Mesendoderm (in vitro differentiated cells): ENCODE results near the gene CAVIN3.

Source experiments
- DNase-seq: peaks from one replicate; pipeline ENCODE4 v3.0.0; 2013
- H2AK5ac ChIP-seq: 2 replicates; pipeline ENCODE4 v1.6.1; 2013; ENCODE audit warnings: low read length, inconsistent platforms
- H2BK120ac ChIP-seq: 2 replicates; pipeline ENCODE4 v1.6.1; 2013; ENCODE audit warnings: low read depth, mild to moderate bottlenecking, low read length, moderate library complexity, mixed read lengths
- H2BK15ac ChIP-seq: replicated peaks from 2 replicates; pipeline ENCODE4 v1.6.1; 2013; ENCODE audit warnings: low read depth, mild to moderate bottlenecking, moderate library complexity
- H2BK5ac ChIP-seq: 2 replicates; pipeline ENCODE4 v1.6.1; 2013; ENCODE audit warnings: low read length, inconsistent platforms
- H3K18ac ChIP-seq: 2 replicates; pipeline ENCODE4 v1.6.1; 2013; ENCODE audit warnings: mild to moderate bottlenecking, low read length, mixed read lengths
- H3K23ac ChIP-seq: one replicate; pipeline ENCODE4 v1.6.1; 2013; ENCODE audit warnings: low read length
- H3K27ac ChIP-seq: 2 replicates; pipeline ENCODE4 v1.5.1; 2013; ENCODE audit warnings: low read depth, mild to moderate bottlenecking, inconsistent platforms, low read length, moderate library complexity
- H3K27me3 ChIP-seq: 2 replicates; pipeline ENCODE4 v1.6.1; 2013; ENCODE audit warnings: low read length, control low read depth, mild to moderate bottlenecking, inconsistent platforms; ENCODE audit not compliant: insufficient read depth, poor library complexity
- H3K36me3 ChIP-seq: 2 replicates; pipeline ENCODE4 v1.6.1; 2013; ENCODE audit warnings: low read length, inconsistent platforms; ENCODE audit not compliant: control insufficient read depth, insufficient read depth
- H3K4ac ChIP-seq: one replicate; pipeline ENCODE4 v1.6.1; 2013; ENCODE audit warnings: low read depth, mild to moderate bottlenecking, low read length, moderate library complexity
- H3K4me1 ChIP-seq: 2 replicates; pipeline ENCODE4 v1.6.1; 2013; ENCODE audit warnings: low read depth, low read length, inconsistent platforms; ENCODE audit not compliant: control insufficient read depth
- H3K4me2 ChIP-seq: 2 replicates; pipeline ENCODE4 v1.6.1; 2013; ENCODE audit warnings: low read length
- H3K4me3 ChIP-seq: 2 replicates; pipeline ENCODE4 v1.5.1; 2013; ENCODE audit warnings: mild to moderate bottlenecking, low read length
- H3K56ac ChIP-seq: one replicate; pipeline ENCODE4 v1.6.1; 2013; ENCODE audit warnings: low read length
- H3K79me1 ChIP-seq: 2 replicates; pipeline ENCODE4 v1.6.1; 2013; ENCODE audit warnings: low read length, inconsistent platforms
- H3K79me2 ChIP-seq: 2 replicates; pipeline ENCODE4 v1.6.1; 2013; ENCODE audit warnings: mild to moderate bottlenecking, low read length; ENCODE audit not compliant: control insufficient read depth, insufficient read depth
- H3K9ac ChIP-seq: 2 replicates; pipeline ENCODE4 v1.6.1; 2013; ENCODE audit warnings: low read length, inconsistent platforms
- H4K5ac ChIP-seq: one replicate; pipeline ENCODE4 v1.6.1; 2013; ENCODE audit warnings: low read length
- H4K8ac ChIP-seq: one replicate; pipeline ENCODE4 v1.6.1; 2013; ENCODE audit warnings: low read depth, mild to moderate bottlenecking, control low read depth, low read length, moderate library complexity
- WGBS: extraction: QIAGEN DNeasy Blood & Tissue Kit; methylation state at CpG from one replicate; pipeline ENCODE4 v1.1.7; 2013; ENCODE audit warnings: low lambda C conversion rate, missing lambda C conversion rate; ENCODE audit not compliant: insufficient coverage; ENCODE audit errors: extremely low coverage; 5-methylcytosine and 5-hydroxymethylcytosine counted together

Gene CAVIN3

GRCh38 chr11:6321961-6322362 lies 1.7 kb upstream of the CAVIN3 start:
- H3K23ac ChIP-seq: no peak overlapping the region
- peak overlapping the region; percentile 43 for H2AK5ac ChIP-seq
- peaks cover 2% of the 10 kb centered on the region for H3K79me2 ChIP-seq
- peaks cover 8% of the 10 kb centered on the region for H3K4me1 ChIP-seq
- H4K8ac ChIP-seq: no peak overlapping the region
- no peak overlapping the region for H3K4ac ChIP-seq
- no peak overlapping the region for H3K9ac ChIP-seq
- no peak overlapping the region for H3K56ac ChIP-seq
- H3K36me3 ChIP-seq: no peaks in the 10 kb centered on the region
- H3K4me3 ChIP-seq: no peak overlapping the region
- no peak overlapping the region for H2BK120ac ChIP-seq
- no peak for DNase-seq
- no peak overlapping the region for H4K5ac ChIP-seq
- H3K18ac ChIP-seq: no peak overlapping the region
- no peaks in the 10 kb centered on the region for H3K27me3 ChIP-seq
- H3K4me2 ChIP-seq: no peak overlapping the region
- peaks cover 1% of the 10 kb centered on the region for H3K79me1 ChIP-seq
- H2BK5ac ChIP-seq: no peak overlapping the region
- H2BK15ac ChIP-seq: no peak overlapping the region
- no CpG with 5 or more reads among the region's 2 CpGs for WGBS
- H3K27ac ChIP-seq: peak overlapping the region; percentile 9

GRCh38 chr11:6321356-6321755 lies 1.1 kb upstream of the CAVIN3 start:
- Histone ChIP-seq H3K4me2 (no peak overlapping the region), H3K56ac (peak overlapping the region; percentile 52), H3K4me1 (peaks cover 8% of the 10 kb centered on the region), H3K27ac (peak overlapping the region; percentile 92), H3K4ac (no peak overlapping the region), H3K27me3 (no peaks in the 10 kb centered on the region), H2BK5ac (no peak overlapping the region), H3K9ac (peak overlapping the region; percentile 97), H3K18ac (peak overlapping the region; percentile 29), H2AK5ac (no peak overlapping the region), H4K8ac (no peak overlapping the region), H3K36me3 (no peaks in the 10 kb centered on the region), H3K79me1 (peaks cover 1% of the 10 kb centered on the region), H4K5ac (peak overlapping the region; percentile 21), H3K79me2 (peaks cover 2% of the 10 kb centered on the region), H3K4me3 (no peak overlapping the region), H3K23ac (no peak overlapping the region), H2BK15ac (no peak overlapping the region), H2BK120ac (no peak overlapping the region)
- no peak for DNase-seq
- no CpG with 5 or more reads among the region's 12 CpGs for WGBS

- Histone ChIP-seq H3K4me1 (peaks cover 8% of the 10 kb centered on the region), H2BK15ac (no peak overlapping the region), H3K36me3 (no peaks in the 10 kb centered on the region), H3K79me2 (peaks cover 2% of the 10 kb centered on the region), H3K23ac (peak overlapping the region; percentile 100), H3K56ac (peak overlapping the region; percentile 100), H4K5ac (no peak overlapping the region), H3K27ac (peak overlapping the region; percentile 93), H3K4me3 (peak overlapping the region; percentile 67), H2BK5ac (peak overlapping the region; percentile 89), H3K18ac (peak overlapping the region; percentile 69), H2BK120ac (no peak overlapping the region), H2AK5ac (peak overlapping the region; percentile 54), H3K4me2 (peak overlapping the region; percentile 95), H3K4ac (peak overlapping the region; percentile 81), H3K27me3 (no peaks in the 10 kb centered on the region), H3K79me1 (peaks cover 1% of the 10 kb centered on the region), H4K8ac (no peak overlapping the region), H3K9ac (peak overlapping the region; percentile 97)
- DNase-seq: peak; percentile 96
- WGBS: no CpG with 5 or more reads among the region's 50 CpGs
Observed at GRCh38 chr11:6319704-6320410, 444 bp downstream of the CAVIN3 start.

GRCh38 chr11:6319001-6319703 lies 1.1 kb downstream of the CAVIN3 start:
- peak overlapping the region; percentile 100 for H3K56ac ChIP-seq
- peak overlapping the region; percentile 94 for H3K9ac ChIP-seq
- peak overlapping the region; percentile 90 for H3K23ac ChIP-seq
- no peak overlapping the region for H4K8ac ChIP-seq
- H3K27ac ChIP-seq: peak overlapping the region; percentile 93
- H3K79me1 ChIP-seq: peaks cover 1% of the 10 kb centered on the region
- H3K4ac ChIP-seq: peak overlapping the region; percentile 81
- DNase-seq: peak; percentile 78
- H3K4me1 ChIP-seq: peaks cover 8% of the 10 kb centered on the region
- H3K36me3 ChIP-seq: no peaks in the 10 kb centered on the region
- H3K4me2 ChIP-seq: peak overlapping the region; percentile 95
- no peak overlapping the region for H2BK15ac ChIP-seq
- H2BK5ac ChIP-seq: peak overlapping the region; percentile 82
- peak overlapping the region; percentile 52 for H2BK120ac ChIP-seq
- H4K5ac ChIP-seq: no peak overlapping the region
- peak overlapping the region; percentile 67 for H3K4me3 ChIP-seq
- peak overlapping the region; percentile 29 for H3K18ac ChIP-seq
- no peak overlapping the region for H2AK5ac ChIP-seq
- H3K27me3 ChIP-seq: no peaks in the 10 kb centered on the region
- WGBS: no CpG with 5 or more reads among the region's 37 CpGs
- peaks cover 2% of the 10 kb centered on the region for H3K79me2 ChIP-seq

GRCh38 chr11:6318204-6318603 lies 2.1 kb downstream of the CAVIN3 start:
- Histone ChIP-seq H3K23ac (peak overlapping the region; percentile 69), H4K8ac (no peak overlapping the region), H3K27me3 (no peaks in the 10 kb centered on the region), H3K4me1 (peaks cover 8% of the 10 kb centered on the region), H3K4me3 (no peak overlapping the region), H2AK5ac (no peak overlapping the region), H3K9ac (peak overlapping the region; percentile 94), H3K56ac (peak overlapping the region; percentile 100), H3K18ac (no peak overlapping the region), H4K5ac (no peak overlapping the region), H3K79me2 (peaks cover 2% of the 10 kb centered on the region), H3K4ac (no peak overlapping the region), H3K27ac (no peak overlapping the region), H2BK120ac (no peak overlapping the region), H3K79me1 (peaks cover 1% of the 10 kb centered on the region), H3K4me2 (peak overlapping the region; percentile 10), H2BK5ac (no peak overlapping the region), H3K36me3 (no peaks in the 10 kb centered on the region), H2BK15ac (no peak overlapping the region)
- WGBS: no CpG with 5 or more reads among the region's 4 CpGs
- DNase-seq: no peak
